CD4-positive, alpha-beta T cell treated with Interleukin-12 subunit alpha and Interleukin-12 subunit beta, for 1 hour (primary cell): ENCODE measurements around the gene CLCN2.
A peak's percentile ranks its signal among the peaks of the same experiment; 100 is the strongest.

Experiments
- DNase-seq: peaks from one replicate; pipeline ENCODE4 v3.0.0-alpha.2; 2020

The CLCN2 gene

GRCh38 chr3:184380627-184381260 is 19.3 kb upstream of the CLCN2 start:
- DNase-seq, result no peak

DNA sequence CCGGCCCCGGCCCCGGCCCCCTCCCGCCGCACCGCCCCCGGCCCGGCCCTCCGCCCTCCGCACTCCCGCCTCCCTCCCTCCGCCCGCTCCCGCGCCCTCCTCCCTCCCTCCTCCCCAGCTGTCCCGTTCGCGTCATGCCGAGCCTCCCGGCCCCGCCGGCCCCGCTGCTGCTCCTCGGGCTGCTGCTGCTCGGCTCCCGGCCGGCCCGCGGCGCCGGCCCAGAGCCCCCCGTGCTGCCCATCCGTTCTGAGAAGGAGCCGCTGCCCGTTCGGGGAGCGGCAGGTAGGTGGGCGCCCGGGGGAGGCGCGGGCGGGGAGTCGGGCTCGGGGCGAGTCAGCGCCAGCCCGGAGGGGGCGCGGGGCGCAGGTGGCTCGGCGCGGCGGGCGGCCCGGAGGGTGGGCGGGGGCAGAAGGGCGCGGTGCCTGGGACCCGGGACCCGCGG is 18.8 kb upstream of the CLCN2 start:
- peak; percentile 32 for DNase-seq

GRCh38 chr3:184379358-184380184 is 18.2 kb upstream of the CLCN2 start, which contains the start of gene CHRD:
CHRD (plus strand) TSS chr3:184380054; CDS start chr3:184380319, 265 bp downstream.
- no peak for DNase-seq

- no peak for DNase-seq
These were observed 17.4 kb upstream of the CLCN2 start for GRCh38 chr3:184378651-184379357.

DNA sequence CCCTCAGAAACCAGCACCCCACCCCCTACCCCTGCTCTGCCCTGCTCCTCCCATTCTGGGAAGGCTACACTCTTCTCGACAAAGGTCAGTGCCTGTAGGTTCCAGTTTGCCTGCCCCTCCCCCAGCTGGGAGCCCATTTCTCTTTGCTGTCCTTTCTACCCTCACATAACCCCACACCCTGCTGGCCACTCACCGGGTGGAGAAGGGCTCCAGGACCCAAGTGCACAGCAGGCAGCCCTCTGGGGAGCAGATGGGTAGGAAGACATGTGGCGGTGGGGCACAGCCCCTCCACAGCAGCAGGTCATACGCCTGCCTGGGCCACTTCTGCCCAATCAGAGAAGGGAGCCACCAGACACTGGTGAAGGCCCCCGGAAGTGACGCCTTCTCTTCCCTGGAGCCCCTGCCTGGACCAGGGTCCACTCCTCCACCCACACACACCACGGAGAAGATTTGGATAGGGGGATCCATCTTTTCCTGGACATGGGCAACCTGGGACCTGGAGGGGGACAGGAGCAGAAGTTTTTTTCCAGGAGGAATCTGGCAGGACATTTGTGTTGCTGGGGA is 16.6 kb upstream of the CLCN2 start, which contains the start of gene THPO:
Gene THPO, minus strand, starts transcription at position 326 of the 564 bp plus-strand sequence. CDS start 1,948 bp downstream, outside the sequence.
- no peak for DNase-seq

GRCh38 chr3:184377374-184377773 is 16.0 kb upstream of the CLCN2 start:
- DNase-seq, result no peak

- DNase-seq, result no peak
These were observed 14.5 kb upstream of the CLCN2 start for GRCh38 chr3:184375747-184376461.

DNA sequence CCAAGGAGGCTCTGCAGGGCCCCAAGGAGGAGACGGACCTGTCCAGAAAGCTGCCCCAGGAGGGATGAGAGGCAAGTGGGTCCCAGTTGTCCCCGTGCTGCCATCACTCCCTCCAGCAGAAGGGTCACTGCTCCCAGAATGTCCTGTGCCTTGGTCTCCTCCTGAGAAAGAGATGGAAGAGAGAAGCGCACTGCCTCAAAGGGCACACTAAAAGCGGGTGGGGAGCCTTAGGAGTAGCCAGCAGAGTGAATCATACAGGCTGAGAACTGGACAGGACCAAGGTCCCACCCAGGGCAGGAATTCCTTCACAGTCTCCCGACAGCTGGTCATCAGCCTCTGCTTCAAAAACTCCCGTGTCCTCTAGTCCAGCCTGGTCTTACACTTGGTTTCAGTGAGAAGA is 12.0 kb upstream of the CLCN2 start:
- DNase-seq, result no peak

GRCh38 chr3:184372911-184373310 is 11.5 kb upstream of the CLCN2 start:
- DNase-seq, result no peak

GRCh38 chr3:184372296-184372821 is 11.0 kb upstream of the CLCN2 start:
- DNase-seq, result no peak

- DNase-seq, result peak; percentile 64
These were observed 10.2 kb upstream of the CLCN2 start for GRCh38 chr3:184371570-184372018.

DNA sequence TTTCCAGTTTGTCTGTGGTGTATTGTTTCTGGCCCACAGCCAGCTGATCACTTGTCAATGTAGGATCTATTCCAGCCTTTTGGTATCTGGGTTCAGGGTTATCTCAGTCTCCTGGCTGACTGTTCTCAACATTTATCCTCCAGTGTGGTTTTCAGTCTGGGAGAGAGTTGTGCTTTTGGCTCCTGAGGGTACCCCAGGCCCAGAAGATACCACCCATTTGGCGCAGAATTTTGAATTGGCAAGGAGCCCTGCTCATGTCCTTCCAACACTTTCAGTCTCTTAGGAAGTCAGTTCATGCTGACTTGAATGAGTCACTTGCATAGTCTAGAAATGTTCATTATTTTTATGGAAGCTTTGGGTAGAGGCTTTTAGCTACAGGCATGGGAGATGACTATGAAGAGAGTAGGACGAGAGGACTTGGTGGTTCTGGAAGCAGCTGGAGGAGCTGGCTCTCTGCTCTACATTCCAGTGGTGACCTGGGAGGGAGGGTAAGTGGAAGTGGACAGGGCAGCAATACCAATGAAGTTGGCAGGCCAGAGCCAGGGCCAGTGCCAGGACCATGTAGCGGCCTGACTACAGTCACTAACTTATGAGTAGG is 7.3 kb upstream of the CLCN2 start:
- DNase-seq, result no peak

DNA sequence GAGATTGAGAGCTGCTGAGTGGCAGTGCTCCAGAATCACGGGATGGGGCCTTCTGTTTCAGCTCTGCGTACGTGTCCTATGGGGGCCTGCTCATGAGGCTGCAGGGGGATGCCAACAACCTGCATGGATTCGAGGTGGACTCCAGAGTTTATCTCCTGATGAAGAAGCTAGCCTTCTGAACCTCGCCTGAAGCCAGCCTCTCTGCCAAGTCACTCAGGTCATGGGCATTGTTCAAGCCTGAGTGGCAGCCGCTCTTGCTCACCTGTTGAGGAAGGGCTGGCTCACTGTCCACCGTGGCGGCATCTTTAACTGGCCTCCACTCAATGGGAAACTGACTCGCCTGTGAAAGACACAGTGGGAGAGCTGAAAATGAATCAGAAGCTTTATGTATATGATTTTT is 6.7 kb upstream of the CLCN2 start:
- DNase-seq, result no peak

DNA sequence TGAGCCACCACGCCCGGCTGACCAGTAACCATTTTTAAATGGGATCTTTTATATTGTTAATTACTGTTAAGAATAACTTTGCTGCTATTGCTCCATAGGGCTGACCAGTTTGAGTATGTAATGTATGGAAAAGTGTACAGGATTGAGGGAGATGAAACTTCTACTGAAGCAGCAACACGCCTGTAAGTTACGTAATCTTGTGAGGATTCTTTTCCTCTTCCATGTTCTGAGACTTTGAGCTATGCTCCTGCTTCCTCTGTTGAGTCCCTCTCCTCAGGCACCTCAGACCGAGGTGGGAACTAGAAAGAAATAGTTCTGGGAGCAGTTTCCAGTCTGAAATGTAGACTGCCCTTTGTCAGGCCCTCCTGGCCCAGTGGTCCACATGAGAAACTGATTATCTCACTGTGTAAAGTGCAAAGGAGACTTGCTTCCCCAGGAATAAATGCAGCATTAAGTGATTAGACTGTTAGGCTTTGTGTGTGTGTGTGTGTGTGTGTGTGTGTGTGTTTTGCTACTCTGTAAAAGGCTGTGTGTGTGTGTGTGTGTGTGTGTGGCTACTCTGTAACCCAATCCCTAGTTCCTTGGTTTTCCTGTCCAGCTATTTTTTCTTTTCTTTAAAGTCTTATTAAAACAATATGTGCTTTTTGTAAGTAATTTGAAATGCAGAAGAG is 5.3 kb upstream of the CLCN2 start:
- no peak for DNase-seq

DNA sequence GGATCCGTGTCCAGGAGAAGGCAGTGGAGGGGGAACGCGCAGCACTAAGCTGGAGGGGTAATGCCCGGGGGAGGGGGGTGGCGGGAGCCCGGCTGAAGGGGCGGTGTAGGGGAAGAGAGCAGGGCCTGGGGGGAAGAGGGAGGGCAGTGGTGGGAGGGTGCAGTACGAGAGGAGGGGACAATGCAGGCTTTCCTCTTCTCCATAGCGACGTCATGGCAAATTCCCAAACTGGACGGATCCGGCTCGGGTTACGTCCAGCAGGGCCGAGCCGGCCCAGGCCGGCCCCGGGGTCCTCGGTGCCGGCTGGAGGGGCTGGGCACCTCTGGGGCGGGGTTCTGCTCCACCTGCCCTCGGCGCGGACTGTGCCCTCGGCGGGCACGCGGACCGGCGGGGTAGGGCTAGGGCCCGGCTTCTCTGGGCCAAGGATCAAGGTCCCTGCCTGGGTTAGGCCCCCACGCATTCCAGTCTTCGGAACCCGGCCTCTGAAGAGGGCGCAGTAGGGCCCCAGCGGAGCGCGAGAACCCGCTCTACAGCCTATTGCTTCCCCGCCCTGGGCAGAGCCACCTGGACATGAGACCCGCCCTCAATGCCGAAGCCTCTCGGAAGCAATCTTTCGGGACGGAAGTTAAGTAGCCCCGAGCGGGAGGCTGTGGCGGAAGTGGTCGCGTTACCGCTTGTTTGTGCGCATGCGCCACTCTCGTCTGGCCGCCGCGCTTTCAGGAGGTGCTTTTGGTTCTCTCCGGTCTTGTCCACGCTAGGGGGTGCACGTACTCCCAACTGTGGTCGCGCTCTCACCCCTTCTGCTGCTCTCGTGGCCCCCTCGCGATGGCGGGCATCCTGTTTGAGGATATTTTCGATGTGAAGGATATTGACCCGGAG is 1.5 kb upstream of the CLCN2 start:
- DNase-seq, result peak; percentile 96

DNA sequence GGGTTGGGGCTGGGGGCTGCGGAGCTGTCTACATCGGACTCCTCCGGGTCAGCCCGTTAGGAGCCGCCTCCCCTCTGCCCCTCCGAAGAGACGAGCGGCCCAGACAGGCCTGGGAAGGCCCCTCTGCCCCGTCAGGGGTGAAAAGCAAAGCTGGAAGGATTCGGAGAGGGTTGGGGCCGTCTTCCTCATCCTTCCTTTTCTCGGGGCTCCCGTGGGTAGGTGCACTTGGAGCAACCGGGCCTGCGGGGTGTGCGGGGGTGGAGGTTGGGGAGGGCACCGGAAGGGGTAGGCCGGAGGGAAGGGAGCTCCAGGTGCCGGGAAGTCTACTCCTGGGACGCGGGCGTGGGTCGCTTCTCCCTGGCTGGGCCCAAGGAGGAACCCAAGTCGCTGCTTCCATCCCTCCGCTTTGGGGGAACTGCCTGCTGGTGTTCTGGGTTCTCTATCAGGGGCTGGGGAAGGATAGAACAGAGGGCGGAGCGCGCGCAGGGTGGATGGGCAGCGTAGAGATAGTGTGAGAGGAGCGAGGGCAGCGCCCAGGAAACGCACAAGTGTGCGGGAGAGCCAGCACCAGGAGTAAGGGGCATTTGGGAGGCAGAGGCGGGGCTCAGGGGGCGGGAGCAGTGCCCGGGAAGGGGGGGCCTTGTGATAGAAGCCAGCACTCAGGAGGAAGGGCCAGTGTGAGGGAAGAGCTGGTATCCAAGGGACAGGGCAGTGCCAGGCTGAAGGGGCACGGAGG is 695 bp upstream of the CLCN2 start:
- peak; percentile 34 for DNase-seq

DNA sequence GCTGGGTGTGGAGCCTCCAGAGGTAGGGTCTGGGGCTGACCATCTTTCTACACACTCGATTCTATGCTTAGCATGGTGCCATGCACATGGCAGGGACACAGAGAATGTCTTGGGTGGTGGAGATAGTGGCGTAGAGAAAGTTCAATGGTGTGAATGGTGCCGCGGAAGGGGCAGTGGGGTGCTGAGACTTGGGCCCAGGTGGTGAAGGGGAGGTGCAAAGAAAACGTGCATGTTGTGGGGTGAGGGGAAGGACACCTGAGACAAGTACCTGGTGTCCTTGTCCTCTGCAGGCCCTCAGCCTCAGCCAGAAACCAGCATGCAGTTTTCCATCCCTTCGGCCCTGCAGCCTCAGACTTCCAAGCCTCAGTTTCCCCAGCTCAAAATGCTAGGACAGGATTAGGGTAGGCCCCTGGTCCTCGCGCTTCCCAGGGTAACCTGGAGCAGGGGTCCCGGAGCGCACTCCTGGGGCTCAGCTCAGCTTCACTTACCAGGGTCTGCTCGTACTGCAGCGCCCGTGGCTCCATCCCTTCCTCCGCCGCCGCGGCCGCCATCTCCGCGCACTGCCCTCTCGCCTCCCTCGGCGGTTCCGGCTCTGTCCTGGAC is 375 bp downstream of the CLCN2 start:
- no peak for DNase-seq

DNA sequence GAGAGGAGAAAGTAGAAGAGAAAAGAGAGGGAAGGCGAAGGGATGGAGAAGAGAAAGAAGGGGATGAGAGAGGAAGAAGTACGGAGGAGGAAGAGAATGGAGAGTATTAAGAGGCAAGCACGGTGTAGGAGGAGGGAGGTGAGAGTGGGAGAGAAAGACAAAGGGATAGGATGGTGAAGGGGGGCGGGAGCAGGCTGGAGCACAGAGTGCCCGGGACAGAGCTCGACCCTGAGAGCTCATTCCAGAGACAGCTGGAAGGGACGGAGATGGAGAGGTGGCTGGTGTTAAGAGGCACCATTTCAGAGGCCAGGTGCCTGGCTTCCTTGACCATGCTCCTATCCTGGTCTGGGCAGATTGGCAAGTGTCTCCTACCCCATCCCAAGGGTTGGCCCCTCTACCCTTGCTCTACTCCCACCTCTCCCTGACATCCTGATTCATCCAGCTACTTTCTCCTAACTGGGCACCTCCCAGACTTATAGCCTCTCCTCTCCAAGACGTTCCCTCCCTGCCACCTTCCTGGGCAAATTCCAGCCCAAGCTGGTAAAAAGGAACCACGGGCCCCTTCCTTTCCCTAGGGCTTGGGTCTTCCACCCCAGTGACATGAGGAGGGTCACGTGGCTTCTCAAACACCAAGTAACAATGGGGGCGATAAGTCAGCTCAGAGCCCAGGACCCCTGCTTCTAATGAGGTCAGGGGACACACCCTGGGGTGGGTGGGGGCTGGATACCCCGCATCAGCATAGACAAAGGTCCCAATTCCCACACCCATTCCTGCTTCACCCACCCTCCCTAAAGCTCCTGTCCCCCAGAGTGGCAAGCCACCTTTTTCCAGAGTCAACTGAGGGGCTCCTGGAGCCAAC is 1.1 kb downstream of the CLCN2 start:
- DNase-seq, result no peak
